Activated CD8-positive, alpha-beta memory T cell treated with anti-CD3 and anti-CD28 coated beads, Interleukin-2, amount 50 U/mL, for 1 hour (primary cell): ENCODE results near the gene CCR4.
"Not testable (repeated sequence)": the region's sequence is repeated elsewhere in the genome, so short reads cannot be mapped to it uniquely, and the experiment has no call there.

Experiments
- DNase-seq: peaks from one replicate; pipeline ENCODE4 v3.0.0-alpha.2; 2020; ENCODE audit errors: extremely low read depth

The CCR4 gene

DNA sequence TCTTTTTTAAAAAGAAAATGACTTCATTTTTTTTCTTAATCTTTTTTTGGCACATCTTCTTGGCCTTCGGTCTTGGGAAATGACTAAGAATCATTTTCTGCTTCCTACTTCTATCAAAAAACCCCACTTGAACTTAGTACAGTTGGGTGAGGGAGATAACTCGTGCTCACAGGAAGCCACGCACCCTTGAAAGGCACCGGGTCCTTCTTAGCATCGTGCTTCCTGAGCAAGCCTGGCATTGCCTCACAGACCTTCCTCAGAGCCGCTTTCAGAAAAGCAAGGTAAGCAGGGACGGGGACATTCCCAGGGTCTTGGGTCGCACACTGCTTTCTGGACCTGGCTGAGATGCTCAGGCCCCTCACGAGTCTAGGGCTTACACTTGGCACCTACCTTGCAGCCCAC lies at the start of gene CCR4:
CCR4 (plus strand) TSS at position 235 of the 402 bp plus-strand sequence. CDS start 1,779 bp downstream, outside the sequence.
- DNase-seq, result no peak

DNA sequence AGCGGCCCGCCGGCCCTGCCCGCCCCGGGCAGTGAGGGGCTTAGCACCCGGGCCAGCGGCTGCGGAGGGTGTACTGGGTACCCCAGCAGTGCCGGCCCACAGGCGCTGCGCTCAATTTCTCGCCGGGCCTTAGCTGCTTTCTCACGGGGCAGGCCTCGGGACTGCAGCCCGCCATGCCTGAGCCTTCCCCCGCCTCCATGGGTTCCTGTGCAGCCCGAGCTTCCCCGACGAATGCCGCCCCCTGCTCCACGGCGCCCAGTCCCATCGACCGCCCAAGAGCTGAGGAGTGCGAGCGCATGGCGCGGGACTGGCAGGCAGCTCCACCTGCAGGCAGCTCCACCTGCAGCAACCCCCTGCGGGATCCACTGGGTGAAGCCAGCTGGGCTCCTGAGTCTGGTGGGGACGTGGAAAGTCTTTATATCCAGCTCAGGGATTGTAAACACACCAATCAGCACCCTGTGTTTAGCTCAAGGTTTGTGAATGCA lies 48.5 kb upstream of the CCR4 start:
- not testable (repeated sequence) for DNase-seq

DNA sequence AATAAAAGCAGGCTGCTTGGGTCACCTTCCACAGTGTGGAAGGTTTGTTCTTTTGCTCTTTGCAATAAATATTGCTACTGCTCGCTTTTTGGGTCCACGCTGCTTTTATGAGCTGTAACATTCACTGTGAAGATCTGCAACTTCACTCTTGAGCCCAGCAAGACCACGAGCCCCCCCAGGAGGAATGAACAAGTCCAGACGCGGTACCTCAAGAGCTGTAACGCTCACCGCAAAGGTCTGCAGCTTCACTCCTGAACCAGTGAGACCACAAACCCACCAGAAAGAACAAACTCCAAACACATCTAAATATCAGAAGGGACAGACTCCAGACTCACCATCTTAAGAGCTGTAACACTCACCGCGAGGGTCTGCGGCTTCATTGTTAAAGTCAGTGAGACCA lies 47.5 kb upstream of the CCR4 start:
- no peak for DNase-seq

DNA sequence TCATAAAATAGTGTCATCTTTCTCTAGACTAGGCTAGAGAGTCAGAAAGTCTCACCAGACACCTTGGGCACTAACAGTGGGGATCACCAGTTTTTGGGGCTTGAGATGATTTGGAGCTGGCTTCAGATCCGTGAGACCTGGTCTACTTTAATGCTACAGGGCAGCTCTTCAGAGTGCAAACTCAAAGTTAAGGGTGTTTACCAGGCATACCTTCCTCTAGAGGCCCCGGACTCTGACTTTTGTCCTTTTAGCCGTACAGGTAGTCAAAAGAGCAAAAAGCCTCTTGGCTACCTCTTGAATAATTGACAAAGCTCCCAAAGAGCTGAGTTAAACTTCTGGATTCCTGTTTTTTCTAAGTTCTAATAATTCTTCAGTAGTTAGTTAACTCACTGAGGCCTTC lies 41.4 kb upstream of the CCR4 start:
- no peak for DNase-seq

DNA sequence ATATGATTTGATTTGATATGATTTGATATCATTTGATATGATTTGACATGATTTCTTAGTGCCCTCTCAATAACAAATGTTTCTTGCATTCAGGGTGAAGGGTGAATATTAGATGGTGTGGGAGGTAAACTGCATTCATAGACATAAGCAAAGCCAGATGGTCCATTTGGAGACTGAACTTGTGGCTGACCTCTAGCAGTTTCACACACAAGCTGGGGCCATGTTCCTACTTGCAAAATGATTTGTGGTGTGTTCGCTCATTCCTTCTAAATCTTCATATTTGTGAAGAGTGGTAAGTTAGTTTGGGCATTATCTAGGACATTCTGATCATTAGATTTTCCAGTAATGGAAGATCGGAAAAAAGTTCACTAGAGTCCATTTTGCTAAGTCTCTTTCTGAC lies 40.5 kb upstream of the CCR4 start:
- DNase-seq, result no peak

DNA sequence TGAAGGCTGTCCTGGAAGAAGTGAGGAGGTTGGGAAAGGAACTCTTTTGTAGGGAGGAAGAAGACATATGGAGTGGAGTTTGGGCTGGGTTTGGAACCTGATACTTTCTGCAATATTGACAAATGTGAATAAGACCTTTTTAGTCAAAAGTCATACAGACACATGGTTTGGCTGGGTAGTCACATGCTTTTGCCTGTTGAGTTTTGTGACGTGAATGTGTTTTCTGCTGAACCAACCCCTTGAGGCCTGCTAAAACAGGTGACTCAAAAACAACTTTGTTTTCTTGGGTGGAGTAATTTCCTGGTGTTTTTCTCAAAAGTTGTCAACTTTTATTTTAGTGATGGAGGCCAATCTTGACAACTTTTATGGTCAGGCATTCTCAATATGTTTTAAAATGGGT lies 39.4 kb upstream of the CCR4 start:
- DNase-seq, result no peak

DNA sequence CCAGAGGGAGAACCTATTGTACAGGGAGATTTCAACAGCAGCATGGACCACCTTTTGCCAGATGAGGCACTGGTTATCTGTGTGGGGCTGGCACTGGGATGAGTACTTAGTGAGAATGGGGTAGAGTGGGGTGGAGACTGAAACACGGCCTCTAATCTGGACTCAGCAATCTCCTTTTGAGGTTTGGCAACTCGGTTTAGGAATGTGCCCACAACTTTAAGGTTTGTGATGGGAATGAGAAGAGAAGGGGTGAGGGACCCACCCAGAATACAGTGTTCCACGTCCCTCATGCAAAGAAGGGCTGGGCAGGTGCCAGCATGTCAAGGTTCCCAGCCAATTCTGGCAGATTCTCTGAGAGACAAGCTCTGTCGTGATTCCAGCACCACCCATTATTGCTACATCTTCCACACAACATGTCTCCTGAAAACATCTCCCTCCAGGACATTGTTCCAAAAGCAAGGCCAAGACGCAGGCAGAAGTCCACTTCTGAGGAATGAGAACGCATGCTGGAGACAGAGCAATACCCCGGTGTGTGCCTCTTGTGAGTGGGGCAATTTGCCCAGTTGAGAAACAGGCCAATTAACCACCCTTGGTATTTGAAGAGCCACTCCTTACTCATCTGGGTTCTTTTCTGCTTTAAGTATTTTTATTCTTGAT lies 37.5 kb upstream of the CCR4 start:
- no peak for DNase-seq

DNA sequence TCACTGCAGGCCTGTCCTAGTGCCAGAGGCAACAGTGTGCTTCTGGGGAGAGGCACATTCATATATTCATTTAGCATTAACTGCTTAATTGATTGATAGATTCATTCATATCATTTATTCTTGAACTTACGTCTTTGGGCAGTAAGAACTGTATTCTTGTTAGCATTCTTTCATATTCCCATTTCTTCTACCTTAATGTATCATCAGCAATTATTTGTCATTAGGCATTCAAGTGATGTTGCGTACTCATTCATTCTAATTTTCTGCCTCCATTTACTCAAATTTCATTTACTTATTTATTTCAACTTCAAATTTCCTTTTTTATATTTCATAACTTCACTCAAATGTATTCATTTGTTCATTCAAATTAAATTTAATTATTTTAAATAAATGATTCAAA lies 31.5 kb upstream of the CCR4 start:
- no peak for DNase-seq

DNA sequence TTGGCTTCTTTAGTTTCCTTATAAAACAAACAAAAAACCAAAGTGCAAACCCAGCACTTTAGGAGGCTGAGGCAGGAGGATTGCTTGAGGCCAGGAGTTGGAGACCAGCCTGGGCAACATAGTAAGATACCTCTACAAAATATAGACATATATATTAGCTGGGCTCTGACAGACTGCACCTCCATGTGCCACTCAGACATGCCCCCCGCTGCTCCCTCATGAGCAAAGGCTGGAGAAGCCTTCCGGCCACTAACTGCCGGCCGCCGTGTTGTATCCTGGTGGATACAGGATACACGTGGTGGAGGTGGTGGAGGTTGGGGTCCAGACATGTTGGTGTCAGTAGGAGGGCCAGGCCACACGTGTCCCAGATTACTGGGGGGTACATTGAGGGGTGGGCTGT lies 29.4 kb upstream of the CCR4 start:
- no peak for DNase-seq

DNA sequence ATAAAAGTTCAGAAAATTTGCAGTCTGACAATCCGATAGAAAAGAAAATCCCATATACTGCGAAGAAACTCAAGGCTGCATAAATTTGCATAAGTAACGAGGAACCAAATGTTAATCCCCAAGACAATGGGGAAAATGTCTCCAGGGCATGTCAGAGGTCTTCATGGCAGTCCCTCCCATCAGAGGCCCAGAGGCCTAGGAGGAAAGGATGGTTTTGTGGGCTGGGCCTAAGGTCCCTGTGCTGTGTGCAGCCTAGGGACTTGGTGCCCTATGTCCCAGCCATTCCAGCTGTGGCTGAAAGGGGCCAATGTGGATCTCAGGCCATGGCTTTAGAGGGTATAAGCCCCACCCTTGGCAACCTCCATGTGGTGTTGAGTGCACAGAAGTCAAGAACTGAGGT lies 21.3 kb upstream of the CCR4 start:
- DNase-seq, result no peak

DNA sequence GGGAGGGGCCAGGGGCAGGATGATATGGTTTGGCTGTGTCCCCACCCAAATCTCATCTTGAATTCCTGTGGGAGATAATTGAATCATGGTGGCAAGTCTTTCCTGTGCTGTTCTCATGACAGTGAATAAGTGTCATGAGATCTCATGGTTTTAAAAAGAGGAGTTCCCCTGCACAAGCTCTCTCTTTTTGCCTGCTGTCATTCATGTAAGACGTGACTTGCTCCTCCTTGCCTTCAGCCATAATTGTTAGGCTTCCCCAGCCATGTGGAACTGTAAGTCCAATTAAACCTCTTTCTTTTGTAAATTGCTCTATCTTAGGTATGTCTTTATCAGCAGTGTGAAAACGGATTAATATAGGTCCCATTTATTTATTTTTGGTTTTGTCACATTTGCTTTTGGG lies 20.2 kb upstream of the CCR4 start:
- DNase-seq, result not testable (repeated sequence)

DNA sequence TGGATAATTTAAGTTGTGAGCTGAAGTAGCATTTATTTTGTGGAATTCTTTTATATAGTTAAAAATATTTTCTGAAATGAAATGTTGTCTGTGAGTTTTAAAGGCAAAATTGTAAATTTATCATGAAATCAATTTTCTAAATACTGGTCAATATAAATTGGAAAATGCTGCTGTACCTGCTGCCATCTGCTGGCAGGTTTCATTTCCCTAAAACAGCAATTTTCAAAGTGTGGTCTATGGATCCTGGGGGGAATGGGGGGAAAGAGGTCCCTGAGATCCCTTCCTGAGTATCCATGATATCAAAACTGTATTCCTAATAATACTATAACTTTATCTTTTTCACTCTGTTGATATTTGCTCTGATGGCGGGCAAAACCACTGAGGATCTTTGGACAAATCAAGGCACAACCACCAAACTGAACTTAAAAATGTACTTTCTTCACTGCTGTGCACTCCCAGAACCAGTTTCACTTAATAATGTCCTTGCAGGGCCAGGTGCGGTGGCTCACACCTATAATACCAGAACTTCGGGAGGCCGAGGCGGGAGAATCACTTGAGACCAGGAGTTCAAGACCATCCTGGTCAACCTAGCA lies 17.2 kb upstream of the CCR4 start:
- DNase-seq, result no peak

DNA sequence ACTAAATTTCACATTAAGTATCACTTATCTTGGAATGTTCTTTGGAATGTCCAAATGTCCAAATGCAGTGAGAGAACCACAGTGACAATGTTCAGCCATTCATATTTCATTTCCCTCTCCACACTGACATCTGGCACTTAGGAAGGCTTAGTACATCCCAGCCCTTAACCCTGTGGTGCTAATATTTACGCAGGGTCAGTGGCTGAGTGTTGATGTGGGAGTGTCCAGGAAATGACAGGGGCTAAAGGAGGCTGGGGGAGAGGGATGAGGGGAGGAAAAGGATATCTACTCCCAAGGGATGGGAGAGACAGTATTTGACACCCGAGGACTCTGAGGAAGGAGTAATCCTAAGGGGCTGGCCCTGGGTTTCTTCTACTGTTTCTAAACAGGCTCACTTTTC lies 14.1 kb upstream of the CCR4 start:
- DNase-seq, result no peak

DNA sequence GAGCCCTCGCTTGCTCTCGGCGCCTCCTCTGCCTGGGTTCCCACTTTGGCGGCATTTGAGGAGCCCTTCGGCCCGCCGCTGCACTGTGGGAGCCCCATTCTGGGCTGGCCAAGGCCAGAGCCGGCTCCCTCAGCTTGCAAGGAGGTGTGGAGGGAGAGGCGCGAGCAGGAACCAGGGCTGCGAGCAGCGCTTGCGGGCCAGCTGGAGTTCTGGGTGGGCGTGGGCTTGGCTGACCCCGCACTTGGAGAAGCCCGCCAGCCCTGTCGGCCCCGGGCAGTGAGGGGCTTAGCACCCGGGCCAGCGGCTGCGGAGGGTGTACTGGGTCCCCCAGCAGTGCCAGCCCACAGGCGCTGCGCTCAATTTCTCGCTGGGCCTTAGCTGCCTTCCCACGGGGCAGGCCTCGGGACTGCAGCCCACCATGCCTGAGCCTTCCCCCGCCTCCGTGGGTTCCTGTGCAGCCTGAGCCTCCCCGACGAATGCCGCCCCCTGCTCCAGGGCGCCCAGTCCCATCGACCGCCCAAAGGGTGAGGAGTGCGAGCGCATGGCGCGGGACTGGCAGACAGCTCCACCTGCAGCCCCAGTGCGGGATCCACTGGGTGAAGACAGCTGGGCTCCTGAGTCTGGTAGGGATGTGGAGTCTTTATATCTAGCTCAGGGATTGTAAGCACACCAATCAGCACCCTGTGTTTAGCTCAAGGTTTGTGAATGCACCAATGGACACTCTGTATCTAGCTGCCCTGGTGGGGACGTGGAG lies 11.7 kb upstream of the CCR4 start:
- DNase-seq, result not testable (repeated sequence)

DNA sequence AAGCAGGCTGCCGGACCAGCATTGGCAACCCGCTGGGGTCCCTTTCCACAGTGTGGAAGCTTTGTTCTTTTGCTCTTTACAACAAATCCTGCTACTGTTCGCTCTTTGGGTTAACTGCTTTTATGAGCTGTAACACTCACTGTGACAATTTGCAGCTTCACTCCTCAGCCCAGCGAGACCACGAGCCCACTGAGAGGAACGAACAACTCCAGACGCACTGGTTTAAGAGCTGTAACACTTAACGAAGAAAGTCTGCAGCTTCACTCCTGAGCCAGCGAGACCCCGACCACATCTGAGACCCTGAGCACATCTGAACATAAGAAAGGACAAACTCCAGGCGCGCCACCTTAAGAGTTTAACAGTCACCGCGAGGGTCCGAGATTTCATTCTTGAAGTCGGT lies 10.7 kb upstream of the CCR4 start:
- no peak for DNase-seq

DNA sequence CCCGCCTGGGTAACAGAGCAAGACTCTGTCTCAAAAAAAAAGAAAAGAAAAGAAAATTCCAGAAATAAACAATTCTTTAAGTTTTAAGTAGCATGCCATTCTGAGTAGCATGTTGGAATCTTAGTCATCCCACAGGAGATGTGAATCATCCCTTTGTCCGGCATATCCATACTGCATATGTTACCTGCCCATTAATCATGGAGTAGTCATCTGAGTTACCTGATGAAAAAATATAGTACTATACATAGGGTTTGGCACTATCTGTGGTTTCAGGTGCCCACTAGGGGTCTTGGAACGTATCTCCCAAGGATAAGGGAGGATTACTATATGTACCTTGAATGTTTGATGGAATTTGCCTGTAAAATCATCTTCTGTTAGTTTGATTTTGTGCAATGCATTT lies 6.3 kb upstream of the CCR4 start:
- DNase-seq, result no peak

DNA sequence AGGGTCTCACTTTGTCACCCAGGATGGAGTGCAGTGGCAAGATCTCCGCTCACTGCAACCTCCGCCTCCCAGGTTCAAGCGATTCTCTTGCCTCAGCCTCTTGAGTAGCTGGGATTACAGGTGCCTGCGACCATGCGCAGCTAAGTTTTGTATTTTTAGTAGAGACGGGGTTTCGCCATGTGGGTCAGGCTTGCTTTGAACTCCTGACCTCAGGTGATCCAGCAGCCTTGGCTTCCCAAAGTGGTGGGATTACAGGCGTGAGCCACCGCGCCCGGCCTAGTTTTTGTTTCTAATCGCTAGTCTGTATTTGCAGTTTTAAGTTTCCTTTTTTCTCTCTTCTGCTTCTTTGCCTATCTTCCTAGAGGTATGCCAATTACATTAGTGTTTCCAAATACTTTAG lies 5.8 kb upstream of the CCR4 start:
- not testable (repeated sequence) for DNase-seq

DNA sequence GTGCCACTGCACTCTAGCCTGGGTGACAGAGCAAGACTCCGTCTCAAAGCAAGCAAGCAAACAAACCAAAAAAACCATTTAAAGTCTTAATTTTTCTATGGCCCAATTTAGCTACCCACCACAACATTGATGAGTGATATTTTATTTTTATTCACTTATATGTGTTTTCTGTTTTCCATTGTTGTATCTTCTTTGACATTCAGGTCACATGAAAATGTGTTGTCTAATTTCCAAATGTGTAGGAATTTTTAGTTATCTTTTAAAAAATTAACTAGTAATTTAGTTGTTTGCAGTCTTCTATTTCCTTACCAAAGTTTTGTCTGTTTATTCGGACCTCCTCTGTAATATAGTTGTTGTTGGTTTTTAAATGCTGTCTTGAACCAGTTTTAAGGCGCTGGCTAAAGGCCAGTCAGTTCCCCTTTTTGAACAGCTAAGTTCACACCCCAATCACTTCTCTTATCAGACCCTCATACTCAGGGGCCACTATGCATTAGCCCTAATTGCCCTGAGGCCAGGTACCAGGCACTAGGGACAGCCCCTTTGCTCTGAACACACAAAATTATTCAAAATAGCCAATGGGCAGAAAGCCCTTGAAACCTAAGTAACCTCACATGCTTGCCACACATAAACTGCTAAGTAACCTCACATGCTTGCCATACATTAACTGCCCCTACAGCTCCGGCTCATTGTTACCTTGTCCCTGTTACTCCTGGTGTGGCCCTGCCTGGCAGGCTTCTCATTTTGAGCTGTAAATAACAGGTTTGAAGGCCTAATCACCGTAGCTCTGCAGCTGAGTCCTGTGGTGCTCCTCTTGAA lies 4.3 kb upstream of the CCR4 start:
- DNase-seq, result no peak

DNA sequence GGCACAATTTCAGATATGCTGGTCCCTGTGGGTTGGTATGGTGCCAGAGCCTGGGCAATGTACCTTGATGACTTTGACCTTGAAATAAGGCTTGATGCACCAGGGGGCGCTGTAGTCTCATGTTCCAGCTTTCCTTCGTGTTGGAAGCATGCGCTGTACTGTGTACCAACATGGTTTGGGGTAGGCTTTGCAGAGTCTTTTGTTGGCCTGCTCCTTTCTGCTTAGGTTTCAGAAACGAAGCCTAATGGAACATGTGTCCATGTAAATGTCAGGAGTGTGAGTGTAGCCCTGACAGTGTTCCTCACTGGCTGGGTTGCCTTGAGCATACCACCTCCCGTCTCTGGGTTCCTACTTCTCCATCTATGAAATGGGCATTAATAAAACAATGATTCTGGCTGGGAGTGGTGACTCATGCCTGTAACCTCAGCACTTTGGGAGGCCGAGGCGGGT lies 3.6 kb upstream of the CCR4 start:
- DNase-seq, result peak; percentile 56

DNA sequence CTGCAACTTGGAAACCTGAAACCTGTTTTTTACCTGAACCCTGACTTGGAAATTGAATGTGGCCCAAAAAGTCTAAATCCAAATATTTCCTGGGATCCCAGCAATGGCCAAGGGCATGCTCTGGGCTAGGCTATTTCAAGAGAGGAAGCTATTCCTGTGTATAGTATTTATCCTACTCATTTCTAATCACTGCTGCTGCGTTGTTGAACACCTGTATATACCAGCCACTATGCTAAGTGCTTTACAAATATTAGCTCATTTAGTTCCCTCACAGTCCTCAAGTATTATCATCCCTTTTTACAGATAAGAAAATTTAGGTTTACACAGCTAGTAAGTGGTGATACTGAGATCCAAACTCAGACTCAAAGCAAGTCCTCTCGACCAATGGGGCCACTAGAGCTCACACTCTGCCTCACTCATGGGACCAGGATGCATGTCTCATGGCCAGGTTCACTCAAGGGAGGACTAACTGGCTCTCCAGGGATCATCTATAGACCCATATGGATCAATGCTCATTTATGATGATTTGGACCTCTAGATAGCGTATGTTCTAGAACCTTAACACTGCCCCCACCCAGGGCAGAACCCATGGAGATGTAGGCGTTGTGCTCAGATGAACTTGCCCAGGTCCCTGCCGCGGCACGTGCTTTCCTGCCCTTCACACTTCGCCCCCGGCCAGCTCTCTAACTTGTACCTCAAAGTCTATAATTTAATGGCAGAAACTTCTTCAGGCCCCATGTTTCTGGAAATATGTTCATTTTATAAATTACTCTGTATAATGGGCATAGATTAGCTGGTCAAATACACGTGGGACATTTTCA lies 2.6 kb upstream of the CCR4 start:
- no peak for DNase-seq

DNA sequence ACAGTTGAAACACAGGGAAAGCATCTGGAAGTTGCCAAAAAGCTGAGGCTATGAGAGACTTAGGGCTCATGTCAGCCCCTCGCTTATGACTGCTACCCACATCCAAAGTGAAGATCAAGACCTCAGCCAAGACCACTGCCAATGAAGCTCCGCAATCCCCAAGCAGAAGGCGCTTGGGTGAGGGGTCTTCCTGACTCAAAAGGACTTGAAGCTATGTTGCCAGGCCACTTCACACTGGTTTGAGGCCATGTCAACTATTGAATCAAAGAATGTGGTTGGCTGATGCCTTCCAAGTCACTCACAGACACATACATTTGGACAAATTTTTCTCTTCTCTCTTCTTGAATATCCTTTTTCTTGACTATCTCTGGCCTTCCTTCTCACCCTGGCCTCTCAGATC lies 928 bp upstream of the CCR4 start:
- DNase-seq, result no peak
